Parathyroid adenoma (tissue), 2 donors: ENCODE data around the gene OXCT2.
"Not testable (repeated sequence)": the region's sequence is repeated elsewhere in the genome, so short reads cannot be mapped to it uniquely, and the experiment has no call there.

Experiments used
- H2AFZ ChIP-seq: fragments of 300-600 bp; sonication (generic); one replicate; pipeline ENCODE4 v1.7.0; 2017; ENCODE audit warnings: antibody characterized with exemption, mild to moderate bottlenecking
- H3K27ac ChIP-seq: fragments of 300-600 bp; sonication (generic); one replicate; pipeline ENCODE4 v1.7.0; 2017
- H3K27me3 ChIP-seq: fragments of 300-600 bp; sonication (generic); one replicate; pipeline ENCODE4 v1.7.0; 2017; ENCODE audit warnings: low read length; ENCODE audit not compliant: control insufficient read depth, insufficient read depth
- H3K36me3 ChIP-seq: fragments of 300-600 bp; sonication (generic); one replicate; pipeline ENCODE4 v1.7.0; 2017; ENCODE audit warnings: low read length; ENCODE audit not compliant: control insufficient read depth, insufficient read depth
- H3K4me1 ChIP-seq: fragments of 300-600 bp; sonication (generic); one replicate; pipeline ENCODE4 v1.7.0; 2017; ENCODE audit warnings: control low read depth
- H3K4me2 ChIP-seq: fragments of 300-600 bp; sonication (generic); one replicate; pipeline ENCODE4 v1.7.0; 2017; ENCODE audit warnings: low read length
- H3K4me3 ChIP-seq: fragments of 300-600 bp; sonication (generic); one replicate; pipeline ENCODE4 v1.7.0; 2017; ENCODE audit warnings: low read depth, low read length
- H3K79me2 ChIP-seq: fragments of 300-600 bp; sonication (generic); one replicate; pipeline ENCODE4 v1.7.0; 2017; ENCODE audit warnings: control low read depth
- H3K9ac ChIP-seq: fragments of 300-600 bp; sonication (generic); one replicate; pipeline ENCODE4 v1.7.0; 2017; ENCODE audit warnings: mild to moderate bottlenecking
- H3K9me3 ChIP-seq: fragments of 300-600 bp; sonication (generic); one replicate; pipeline ENCODE4 v1.7.0; 2017; ENCODE audit warnings: low read length; ENCODE audit not compliant: control insufficient read depth
- CTCF ChIP-seq: fragments of 300-600 bp; sonication (generic); IDR thresholded peaks from one replicate; pipeline ENCODE4 v1.7.0; 2017; ENCODE audit warnings: antibody characterized with exemption, mild to moderate bottlenecking
- donor health status: primary hyperparathyroidism.

The OXCT2 gene

GRCh38 chr1:39771022-39771532 lies at the start of gene OXCT2:
TSS of gene OXCT2 (minus strand) at chr1:39771348. CDS start at chr1:39771255, 93 bp downstream.
- not testable (repeated sequence) for H3K79me2 ChIP-seq

DNA sequence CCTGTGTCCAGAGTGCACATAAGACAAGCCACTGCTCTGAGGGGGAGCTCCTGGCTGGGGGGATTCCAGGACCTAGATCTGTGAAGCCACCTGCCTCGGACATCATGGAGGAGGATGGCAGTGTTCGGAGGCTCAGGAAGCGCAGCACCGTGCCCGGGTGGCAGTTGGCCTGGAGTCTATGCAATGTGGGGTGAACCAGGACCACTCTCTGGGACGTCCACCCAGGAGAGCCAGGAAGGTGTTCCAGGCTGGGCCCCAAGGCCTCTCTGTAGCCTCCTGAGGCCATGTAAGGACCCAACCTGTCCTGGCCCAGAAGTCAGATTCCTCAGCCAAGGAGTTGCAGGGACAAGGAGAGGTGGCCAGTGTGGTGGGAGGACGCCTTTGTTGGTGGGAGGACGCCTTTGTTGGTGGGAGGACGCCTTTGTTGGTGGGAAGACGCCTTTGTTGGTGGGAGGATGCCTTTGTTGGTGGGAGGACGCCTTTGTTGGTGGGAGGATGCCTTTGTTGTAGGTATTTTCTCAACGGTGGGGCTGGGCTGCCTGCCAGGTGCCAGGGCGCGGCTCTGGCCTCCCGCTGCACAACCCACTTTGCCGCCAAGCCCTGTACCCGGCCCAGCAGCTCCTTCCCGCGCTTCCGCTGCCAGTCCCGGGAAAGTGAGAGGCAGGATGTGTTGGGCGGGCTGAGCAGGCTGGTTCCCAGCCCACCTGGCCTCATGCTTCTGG lies 48.1 kb upstream of the OXCT2 start:
- Histone ChIP-seq H3K27ac (no peak overlapping the region), H3K27me3 (no peaks in the 10 kb centered on the region), H3K36me3 (no peaks in the 10 kb centered on the region), H3K79me2 (no peaks in the 10 kb centered on the region), H3K9me3 (no peaks in the 10 kb centered on the region), H3K4me1 (no peaks in the 10 kb centered on the region), H3K4me3 (no peak overlapping the region), H3K4me2 (no peak overlapping the region), H3K9ac (no peak overlapping the region), H2AFZ (no peak overlapping the region)
- no peak for TF ChIP-seq CTCF

More at GRCh38 chr1:39771022-39771532, at the start of gene OXCT2:
- H3K27me3 ChIP-seq, H3K4me3 ChIP-seq, H3K27ac ChIP-seq, H3K4me1 ChIP-seq, H3K9ac ChIP-seq, H3K9me3 ChIP-seq, H3K36me3 ChIP-seq, H2AFZ ChIP-seq, H3K4me2 ChIP-seq: not testable (repeated sequence)

DNA sequence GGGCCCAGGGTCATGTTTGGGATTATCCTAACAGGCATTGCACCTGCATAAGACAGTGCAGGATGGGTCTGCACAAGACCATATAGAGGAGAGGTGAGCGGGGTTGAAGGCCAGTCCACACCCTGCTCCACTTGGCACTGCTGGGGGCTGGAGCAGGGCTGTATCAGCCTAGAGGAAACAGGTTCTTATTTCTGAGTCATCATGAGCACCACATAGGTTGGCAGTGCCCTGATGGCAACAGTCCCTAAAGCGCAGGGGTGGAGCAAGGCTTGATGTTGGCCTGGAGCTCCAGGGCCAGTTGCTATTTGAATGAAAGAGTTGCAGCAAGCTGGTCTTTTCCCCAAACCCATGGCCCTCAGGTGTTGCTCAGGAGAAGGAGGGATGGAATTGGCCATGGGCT lies 47.3 kb upstream of the OXCT2 start:
- Histone ChIP-seq H3K4me2 (no peak overlapping the region), H3K9me3 (no peaks in the 10 kb centered on the region), H3K4me3 (no peak overlapping the region), H3K79me2 (no peaks in the 10 kb centered on the region), H2AFZ (no peak overlapping the region), H3K9ac (no peak overlapping the region), H3K27ac (no peak overlapping the region), H3K27me3 (no peaks in the 10 kb centered on the region), H3K36me3 (no peaks in the 10 kb centered on the region), H3K4me1 (no peaks in the 10 kb centered on the region)
- TF ChIP-seq CTCF: no peak

GRCh38 chr1:39817091-39817932 lies 46.2 kb upstream of the OXCT2 start:
- not testable (repeated sequence) for H3K4me1 ChIP-seq, H3K27me3 ChIP-seq, H3K36me3 ChIP-seq, H2AFZ ChIP-seq, H3K79me2 ChIP-seq, H3K9ac ChIP-seq, H3K27ac ChIP-seq, H3K4me3 ChIP-seq, H3K4me2 ChIP-seq, H3K9me3 ChIP-seq

GRCh38 chr1:39816415-39817090 lies 45.4 kb upstream of the OXCT2 start:
- H3K79me2 ChIP-seq: no peaks in the 10 kb centered on the region
- H3K27ac ChIP-seq: no peak overlapping the region
- H3K4me2 ChIP-seq: no peak overlapping the region
- no peak overlapping the region for H2AFZ ChIP-seq
- H3K9me3 ChIP-seq: no peaks in the 10 kb centered on the region
- peak; percentile 68 for TF ChIP-seq CTCF
- H3K36me3 ChIP-seq: no peaks in the 10 kb centered on the region
- no peak overlapping the region for H3K4me3 ChIP-seq
- H3K9ac ChIP-seq: no peak overlapping the region
- no peaks in the 10 kb centered on the region for H3K27me3 ChIP-seq
- no peaks in the 10 kb centered on the region for H3K4me1 ChIP-seq
